Activated CD4-positive, alpha-beta T cell treated with anti-CD3 and anti-CD28 coated beads, Interleukin-2, amount 50 U/mL, for 16 hours (primary cell): ENCODE results near the gene UBASH3B.

ENCODE experiments used
- DNase-seq: peaks from one replicate; pipeline ENCODE4 v3.0.0-alpha.2; 2020

The UBASH3B gene

GRCh38 chr11:122679466-122679865, 23.9 kb downstream of the UBASH3B start:
- DNase-seq = no peak

GRCh38 chr11:122681070-122681469, 25.5 kb downstream of the UBASH3B start:
- no peak for DNase-seq

GRCh38 chr11:122681735-122682134, 26.2 kb downstream of the UBASH3B start:
- DNase-seq = no peak

GRCh38 chr11:122682464-122682863, 26.9 kb downstream of the UBASH3B start:
- DNase-seq = no peak

- DNase-seq = no peak
Measured at GRCh38 chr11:122685041-122685440, 29.5 kb downstream of the UBASH3B start.

- DNase-seq = no peak
Measured at GRCh38 chr11:122686111-122686510, 30.6 kb downstream of the UBASH3B start.

- no peak for DNase-seq
Measured at GRCh38 chr11:122690384-122690783, 34.9 kb downstream of the UBASH3B start.

GRCh38 chr11:122690801-122691548, 35.5 kb downstream of the UBASH3B start:
- DNase-seq = no peak

GRCh38 chr11:122691549-122692150, 36.1 kb downstream of the UBASH3B start:
- DNase-seq = no peak

GRCh38 chr11:122692444-122692843, 36.9 kb downstream of the UBASH3B start:
- no peak for DNase-seq

GRCh38 chr11:122695076-122695615, 39.6 kb downstream of the UBASH3B start:
- DNase-seq = no peak

- DNase-seq = peak; percentile 75
Measured at GRCh38 chr11:122696662-122697061, 41.1 kb downstream of the UBASH3B start.

- peak; percentile 59 for DNase-seq
Measured at GRCh38 chr11:122697636-122698167, 42.2 kb downstream of the UBASH3B start.

- DNase-seq = no peak
Measured at GRCh38 chr11:122698392-122698791, 42.9 kb downstream of the UBASH3B start.

GRCh38 chr11:122700666-122701065, 45.1 kb downstream of the UBASH3B start:
- DNase-seq = no peak

GRCh38 chr11:122701143-122701542, 45.6 kb downstream of the UBASH3B start:
- DNase-seq = no peak

GRCh38 chr11:122703541-122704272, 48.2 kb downstream of the UBASH3B start:
- DNase-seq = peak; percentile 16

- no peak for DNase-seq
Measured at GRCh38 chr11:122705396-122705795, 49.9 kb downstream of the UBASH3B start.

- no peak for DNase-seq
Measured at GRCh38 chr11:122706291-122707088, 51.0 kb downstream of the UBASH3B start.

- DNase-seq = no peak
Measured at GRCh38 chr11:122707111-122707510, 51.6 kb downstream of the UBASH3B start.

- no peak for DNase-seq
Measured at GRCh38 chr11:122707901-122708300, 52.4 kb downstream of the UBASH3B start.

- DNase-seq = no peak
Measured at GRCh38 chr11:122709039-122709760, 53.7 kb downstream of the UBASH3B start.
